Middle frontal gyrus (tissue), 1 donor: ENCODE measurements around the gene PHF24.
"Not testable (repeated sequence)": the region's sequence is repeated elsewhere in the genome, so short reads cannot be mapped to it uniquely, and the experiment has no call there.

ENCODE experiments used
- DNase-seq: peaks from one replicate; pipeline ENCODE4 v3.0.0-alpha.2; 2015; ENCODE audit warnings: low spot score; ENCODE audit errors: extremely low spot score

Gene PHF24

GRCh38 chr9:34957492-34958410 is at the start of gene PHF24:
Gene PHF24 (plus strand): TSS chr9:34958285. CDS start chr9:34971299, 13,014 bp downstream.
- no peak for DNase-seq

GRCh38 chr9:34927061-34927460 is 31.0 kb upstream of the PHF24 start:
- no peak for DNase-seq

- no peak for DNase-seq
Measured at GRCh38 chr9:34928921-34929320, 29.2 kb upstream of the PHF24 start.

GRCh38 chr9:34929506-34930102 is 28.5 kb upstream of the PHF24 start:
- DNase-seq, result no peak

- not testable (repeated sequence) for DNase-seq
Measured at GRCh38 chr9:34939989-34940388, 18.1 kb upstream of the PHF24 start.

- DNase-seq, result no peak
Measured at GRCh38 chr9:34948451-34948850, 9.6 kb upstream of the PHF24 start.

GRCh38 chr9:34954225-34954624 is 3.9 kb upstream of the PHF24 start:
- no peak for DNase-seq

GRCh38 chr9:34956066-34956465 is 2.0 kb upstream of the PHF24 start:
- DNase-seq, result not testable (repeated sequence)

GRCh38 chr9:34956648-34957047 is 1.4 kb upstream of the PHF24 start:
- no peak for DNase-seq

- no peak for DNase-seq
Measured at GRCh38 chr9:34958411-34958982, 412 bp downstream of the PHF24 start.

- DNase-seq, result no peak
Measured at GRCh38 chr9:34959461-34959860, 1.4 kb downstream of the PHF24 start.

GRCh38 chr9:34961574-34962490 is 3.7 kb downstream of the PHF24 start:
- no peak for DNase-seq

GRCh38 chr9:34962546-34962945 is 4.5 kb downstream of the PHF24 start:
- no peak for DNase-seq

GRCh38 chr9:34963552-34963951 is 5.5 kb downstream of the PHF24 start:
- no peak for DNase-seq

- no peak for DNase-seq
Measured at GRCh38 chr9:34964458-34964857, 6.4 kb downstream of the PHF24 start.

- no peak for DNase-seq
Measured at GRCh38 chr9:34971146-34971811, 13.2 kb downstream of the PHF24 start.

GRCh38 chr9:34974664-34975063 is 16.6 kb downstream of the PHF24 start:
- no peak for DNase-seq

- DNase-seq, result no peak
Measured at GRCh38 chr9:34976441-34976840, 18.4 kb downstream of the PHF24 start.

GRCh38 chr9:34976992-34977391 is 18.9 kb downstream of the PHF24 start:
- DNase-seq, result no peak

- DNase-seq, result no peak
Measured at GRCh38 chr9:34980181-34980761, 22.2 kb downstream of the PHF24 start.
